Thymus (tissue), 11 donors: ENCODE measurements around the gene ATG16L1. TPM values are rescaled to one million over a fixed set of nuclear protein-coding genes. Genes with fewer than 3 reads are reported as not detected.

Source experiments
- DNase-seq, 9 donors: peaks; one replicate each; pipeline ENCODE4 v3.0.0-alpha.2; 2013; ENCODE audit warnings: low spot score in 9 of 9, low read depth in 6 of 9, missing footprints in 1 of 9
- H3K27ac ChIP-seq, 2 donors: one replicate each; pipeline ENCODE4 v1.5.1; 2013; ENCODE audit warnings: control low read depth in 1 of 2, low read depth in 1 of 2, low read length in 1 of 2, mild to moderate bottlenecking in 1 of 2, moderate library complexity in 1 of 2
- H3K27me3 ChIP-seq, 2 donors: one replicate each; pipeline ENCODE4 v1.5.1; 2013; ENCODE audit warnings: low read length in 1 of 2; ENCODE audit not compliant: control insufficient read depth in 2 of 2, insufficient read depth in 1 of 2
- H3K36me3 ChIP-seq, 2 donors: one replicate each; pipeline ENCODE4 v1.5.1; 2013; ENCODE audit warnings: low read length in 1 of 2, mild to moderate bottlenecking in 1 of 2, moderate library complexity in 1 of 2; ENCODE audit not compliant: control insufficient read depth in 2 of 2, insufficient read depth in 2 of 2
- H3K4me1 ChIP-seq, 2 donors: one replicate each; pipeline ENCODE4 v1.5.1; 2013; ENCODE audit warnings: low read length in 2 of 2; ENCODE audit not compliant: control insufficient read depth in 2 of 2, insufficient read depth in 2 of 2
- H3K4me3 ChIP-seq, 2 donors: one replicate each; pipeline ENCODE4 v1.5.1; 2013; ENCODE audit warnings: low read length in 2 of 2, control low read depth in 1 of 2, mild to moderate bottlenecking in 1 of 2
- H3K9me3 ChIP-seq, 2 donors: one replicate each; pipeline ENCODE4 v1.5.1; 2013; ENCODE audit warnings: low read length in 1 of 2, mild to moderate bottlenecking in 1 of 2; ENCODE audit not compliant: control insufficient read depth in 2 of 2, insufficient read depth in 1 of 2
- WGBS: extraction: QIAGEN DNeasy Blood & Tissue Kit; methylation state at CpG from one replicate; pipeline ENCODE4 v1.1.7; 2013; 5-methylcytosine and 5-hydroxymethylcytosine counted together
- polyA plus RNA-seq: library from polyadenylated mRNA; stranded (reverse); fragments of 200-250 nt; gene quantifications from one replicate; pipeline ENCODE4 v1.2.3, GENCODE V29; 2013
- total RNA-seq: library from RNA; stranded (reverse); fragments of 120-200 nt; gene quantifications from one replicate; pipeline ENCODE4 v1.2.4, GENCODE V29; 2013
- donor health status: healthy.

ATG16L1 gene
- total and polyA plus RNA-seq, 2 donors = 23.4 to 27.6 TPM

DNA sequence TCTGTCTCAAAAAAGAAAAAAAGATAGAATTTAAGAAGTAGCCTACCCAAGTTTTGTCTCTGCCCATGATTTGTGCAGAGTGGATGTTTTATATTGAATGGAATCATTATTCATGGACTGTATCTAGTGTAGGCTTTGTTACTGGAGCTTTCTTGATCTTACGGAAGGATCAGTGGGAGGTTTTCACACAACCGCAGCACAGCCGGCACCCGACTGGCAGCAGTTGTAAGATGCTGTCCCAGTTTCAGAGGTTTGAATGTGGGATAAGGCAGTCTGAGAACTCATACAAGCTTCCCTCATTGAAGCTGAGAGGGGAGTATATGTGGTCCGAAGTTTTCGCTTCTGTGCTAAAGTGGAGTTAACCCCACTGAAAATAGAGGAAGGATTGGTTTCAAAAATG is 36.4 kb downstream of the ATG16L1 start:
- no peak for DNase-seq
- Histone ChIP-seq H3K27me3 (no peaks in the 10 kb centered on the region), H3K4me1 (no peaks in the 10 kb centered on the region), H3K27ac (no peak overlapping the region), H3K36me3 (peaks cover 79 to 86% of the 10 kb centered on the region in 2 donors), H3K9me3 (no peaks in the 10 kb centered on the region), H3K4me3 (no peak overlapping the region)
- WGBS = 98% methylated on average over 6 of the region's 6 CpGs

DNA sequence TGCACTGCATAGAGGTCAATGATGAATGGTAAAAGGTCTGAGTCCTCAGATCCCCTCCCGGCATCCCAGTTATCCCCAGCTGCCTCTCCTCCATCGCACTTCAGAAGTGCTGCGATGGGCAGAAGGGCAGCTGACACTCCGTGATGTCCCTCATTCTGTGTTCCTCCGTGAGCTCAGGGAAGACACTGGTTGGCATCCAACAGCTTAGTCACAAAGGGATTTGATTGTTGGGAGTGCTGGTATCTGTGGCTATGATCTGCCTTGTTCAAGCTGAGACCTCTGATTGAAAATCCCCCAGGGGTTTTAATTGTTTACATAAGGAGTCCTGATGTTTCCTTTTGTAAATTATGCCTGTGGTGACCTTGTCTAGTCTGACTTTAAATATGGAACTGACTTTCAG is 37.2 kb downstream of the ATG16L1 start:
- Histone ChIP-seq H3K4me1 (no peaks in the 10 kb centered on the region), H3K9me3 (no peaks in the 10 kb centered on the region), H3K27me3 (no peaks in the 10 kb centered on the region), H3K27ac (no peak overlapping the region), H3K4me3 (no peak overlapping the region), H3K36me3 (peaks cover 83 to 87% of the 10 kb centered on the region in 2 donors)
- 97% methylated on average over 5 of the region's 5 CpGs for WGBS
- no peak for DNase-seq

DNA sequence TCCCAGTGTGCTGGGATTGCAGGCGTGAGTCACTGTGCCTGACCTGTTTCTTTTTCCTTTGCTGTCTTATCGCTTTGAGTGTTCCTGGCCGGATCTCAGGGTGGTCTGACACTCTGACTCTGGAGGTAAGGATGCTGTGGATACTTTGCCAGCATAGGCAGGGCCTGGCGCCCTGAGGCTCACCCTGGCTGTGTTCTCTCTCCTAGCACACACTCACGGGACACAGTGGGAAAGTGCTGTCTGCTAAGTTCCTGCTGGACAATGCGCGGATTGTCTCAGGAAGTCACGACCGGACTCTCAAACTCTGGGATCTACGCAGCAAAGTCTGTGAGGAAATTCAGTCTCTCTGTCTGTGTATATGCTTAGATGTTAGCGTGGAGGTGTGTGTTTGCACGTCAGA is 38.2 kb downstream of the ATG16L1 start:
- Histone ChIP-seq H3K9me3 (no peaks in the 10 kb centered on the region), H3K4me1 (no peaks in the 10 kb centered on the region), H3K27ac (no peak overlapping the region), H3K4me3 (no peak overlapping the region), H3K27me3 (no peaks in the 10 kb centered on the region), H3K36me3 (peaks cover 90 to 92% of the 10 kb centered on the region in 2 donors)
- 96% methylated on average over 12 of the region's 12 CpGs for WGBS
- no peak for DNase-seq

- Histone ChIP-seq H3K9me3 (no peaks in the 10 kb centered on the region), H3K27me3 (no peaks in the 10 kb centered on the region), H3K4me1 (no peaks in the 10 kb centered on the region), H3K36me3 (peaks cover 90 to 92% of the 10 kb centered on the region in 2 donors), H3K27ac (no peak overlapping the region), H3K4me3 (no peak overlapping the region)
- WGBS = 93% methylated on average over 10 of the region's 10 CpGs
- DNase-seq = no peak
Measured at GRCh38 chr2:233290051-233290845, 38.8 kb downstream of the ATG16L1 start.

- H3K9me3 ChIP-seq = no peaks in the 10 kb centered on the region
Measured at GRCh38 chr2:233295891-233296290, 44.4 kb downstream of the ATG16L1 start.

DNA sequence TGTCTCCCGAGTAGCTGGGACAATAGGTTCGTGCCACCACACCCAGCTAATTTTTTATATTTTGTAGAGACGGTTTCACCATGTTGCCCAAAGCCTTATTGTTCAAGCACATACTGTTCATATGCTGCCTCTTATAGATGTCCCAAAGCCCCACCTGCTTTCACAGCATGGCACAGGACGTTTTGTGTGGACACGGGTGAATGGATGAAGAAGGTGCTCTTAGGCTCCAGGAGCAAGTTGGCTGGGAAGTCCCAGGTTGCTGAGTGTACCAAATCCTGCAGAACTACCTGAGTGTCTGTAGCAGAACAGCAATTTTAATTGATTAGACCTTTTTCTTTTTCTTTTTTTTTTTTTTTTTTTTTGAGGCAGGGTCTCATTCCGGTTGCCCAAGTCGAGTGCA is 45.6 kb downstream of the ATG16L1 start:
- peaks cover 38 to 46% of the 10 kb centered on the region in 2 donors for H3K36me3 ChIP-seq
- H3K27ac ChIP-seq = no peak overlapping the region
- H3K9me3 ChIP-seq = no peaks in the 10 kb centered on the region
- 95% methylated on average over 7 of the region's 7 CpGs for WGBS
- no peaks in the 10 kb centered on the region for H3K4me1 ChIP-seq
- no peak for DNase-seq
- H3K27me3 ChIP-seq = no peaks in the 10 kb centered on the region
- no peak overlapping the region for H3K4me3 ChIP-seq

More at GRCh38 chr2:233295891-233296290, 44.4 kb downstream of the ATG16L1 start:
- H3K36me3 ChIP-seq = peaks cover 50 to 58% of the 10 kb centered on the region in 2 donors
- DNase-seq = no peak
- H3K4me1 ChIP-seq = no peaks in the 10 kb centered on the region
- no peak overlapping the region for H3K27ac ChIP-seq
- WGBS = 96% methylated on average over 5 of the region's 5 CpGs
- no peaks in the 10 kb centered on the region for H3K27me3 ChIP-seq
- H3K4me3 ChIP-seq = no peak overlapping the region

- H3K4me1 ChIP-seq = no peaks in the 10 kb centered on the region
- no peak overlapping the region for H3K4me3 ChIP-seq
- H3K9me3 ChIP-seq = no peaks in the 10 kb centered on the region
- H3K36me3 ChIP-seq = peaks cover 5 to 13% of the 10 kb centered on the region in 2 donors
- H3K27ac ChIP-seq = no peak overlapping the region
- no peak for DNase-seq
- 83% methylated on average over 4 of the region's 4 CpGs for WGBS
- H3K27me3 ChIP-seq = no peaks in the 10 kb centered on the region
Measured at GRCh38 chr2:233300401-233300800, 48.9 kb downstream of the ATG16L1 start.

DNA sequence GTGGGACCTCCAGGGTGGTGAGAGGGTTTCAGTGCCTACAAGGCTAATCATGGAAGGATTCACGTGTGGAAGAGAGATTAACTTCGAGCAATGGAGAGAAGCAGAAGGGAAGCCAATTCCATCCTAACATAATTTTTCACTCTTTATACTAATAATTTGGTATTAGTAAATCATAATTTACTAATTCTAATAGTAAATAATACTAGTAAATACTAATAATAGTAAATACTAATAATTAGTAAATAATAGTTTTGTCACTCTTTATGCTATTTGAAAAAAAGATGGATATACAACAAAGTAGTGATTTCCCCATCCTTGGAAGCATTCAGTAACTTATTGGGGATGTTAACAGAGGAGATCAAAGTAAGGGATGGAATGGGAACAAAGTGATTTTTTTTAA is 49.8 kb downstream of the ATG16L1 start:
- H3K36me3 ChIP-seq = peaks cover 0 to 6% of the 10 kb centered on the region in 2 donors
- H3K27ac ChIP-seq = no peak overlapping the region
- no peak overlapping the region for H3K4me3 ChIP-seq
- DNase-seq = no peak
- no peaks in the 10 kb centered on the region for H3K9me3 ChIP-seq
- WGBS = 98% methylated on average over 2 of the region's 2 CpGs
- no peaks in the 10 kb centered on the region for H3K27me3 ChIP-seq
- no peaks in the 10 kb centered on the region for H3K4me1 ChIP-seq

DNA sequence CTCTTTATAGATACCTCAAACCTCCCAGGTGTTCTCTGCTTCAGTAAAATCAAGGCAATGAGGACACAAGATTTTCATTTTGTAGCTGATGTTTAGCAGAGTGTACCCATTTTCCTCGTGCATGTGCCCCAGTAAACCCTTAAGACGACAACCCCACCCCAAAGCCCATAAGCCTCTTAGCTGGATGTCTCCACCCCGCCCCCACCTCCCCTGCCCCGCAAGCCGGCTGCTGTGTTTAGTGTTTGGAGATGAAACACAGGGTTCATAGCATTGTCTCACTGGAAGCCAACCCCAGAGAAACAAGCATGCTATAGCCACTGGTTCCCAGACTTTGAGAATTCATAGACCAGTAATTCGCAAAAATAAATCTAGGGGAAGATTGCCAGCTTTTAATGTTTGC is 50.3 kb downstream of the ATG16L1 start:
- Histone ChIP-seq H3K36me3 (peaks cover 0 to 2% of the 10 kb centered on the region in 2 donors), H3K4me1 (no peaks in the 10 kb centered on the region), H3K27me3 (no peaks in the 10 kb centered on the region), H3K4me3 (no peak overlapping the region), H3K9me3 (no peaks in the 10 kb centered on the region), H3K27ac (no peak overlapping the region)
- 90% methylated on average over 6 of the region's 6 CpGs for WGBS
- DNase-seq = no peak
